OCI-LY1 (cell line): ENCODE measurements around the gene GRP.

Experiments used
- H2AFZ ChIP-seq: fragments of 200-600 bp; sonication (generic), shearing (Covaris generic); 2 replicates; pipeline ENCODE4 v1.6.0; 2014; ENCODE audit warnings: antibody characterized with exemption, mild to moderate bottlenecking, low read length
- H3F3A ChIP-seq: fragments of 200-600 bp; sonication (generic), shearing (Covaris generic); 2 replicates; pipeline ENCODE4 v1.6.0; 2014; ENCODE audit warnings: mild to moderate bottlenecking, antibody characterized with exemption, low read length, moderate library complexity; ENCODE audit not compliant: insufficient read depth
- H3K27ac ChIP-seq: fragments of 200-600 bp; sonication (generic); 2 replicates; pipeline ENCODE4 v1.5.1; 2014; ENCODE audit warnings: low read length, mixed run types, mild to moderate bottlenecking, low read depth; ENCODE audit not compliant: poor library complexity, severe bottlenecking
- H3K27me3 ChIP-seq: fragments of 200-600 bp; sonication (generic); 2 replicates; pipeline ENCODE4 v1.6.0; 2014; ENCODE audit warnings: antibody characterized with exemption, mild to moderate bottlenecking, low read length, moderate library complexity; ENCODE audit not compliant: insufficient read depth
- H3K36me3 ChIP-seq: fragments of 200-600 bp; sonication (generic); 2 replicates; pipeline ENCODE4 v1.6.1; 2014; ENCODE audit warnings: mild to moderate bottlenecking, antibody characterized with exemption, low read length, moderate library complexity, mixed read lengths; ENCODE audit not compliant: insufficient read depth
- H3K4me1 ChIP-seq: fragments of 200-600 bp; sonication (generic); 2 replicates; pipeline ENCODE4 v1.5.1; 2014; ENCODE audit warnings: mild to moderate bottlenecking, low read length, moderate library complexity; ENCODE audit not compliant: insufficient read depth, severe bottlenecking
- H3K4me2 ChIP-seq: fragments of 200-600 bp; sonication (generic), shearing (Covaris generic); 2 replicates; pipeline ENCODE4 v1.6.1; 2014; ENCODE audit warnings: low read length
- H3K4me3 ChIP-seq: fragments of 200-600 bp; sonication (generic); 2 replicates; pipeline ENCODE4 v1.5.1; 2014; ENCODE audit warnings: low read length, low read depth, mild to moderate bottlenecking, mixed read lengths; ENCODE audit not compliant: poor library complexity, severe bottlenecking
- H3K79me2 ChIP-seq: fragments of 200-600 bp; shearing (Covaris generic); 2 replicates; pipeline ENCODE4 v1.6.1; 2016; ENCODE audit warnings: mixed run types, low read length, mixed read lengths; ENCODE audit not compliant: insufficient read depth
- H3K9ac ChIP-seq: fragments of 200-600 bp; sonication (generic), shearing (Covaris generic); 2 replicates; pipeline ENCODE4 v1.6.1; 2014; ENCODE audit warnings: mild to moderate bottlenecking, low read length, mixed read lengths
- H3K9me2 ChIP-seq: fragments of 200-600 bp; sonication (generic), shearing (Covaris generic); 2 replicates; pipeline ENCODE4 v1.6.1; 2014; ENCODE audit warnings: low read depth, mild to moderate bottlenecking, low read length, mixed read lengths
- H3K9me3 ChIP-seq: fragments of 200-600 bp; shearing (Covaris generic); 2 replicates; pipeline ENCODE4 v1.6.1; 2014; ENCODE audit warnings: low read length, mixed read lengths
- H4K20me1 ChIP-seq: fragments of 200-600 bp; sonication (generic), shearing (Covaris generic); 2 replicates; pipeline ENCODE4 v1.6.0; 2016; ENCODE audit warnings: mild to moderate bottlenecking, low read length; ENCODE audit not compliant: insufficient read depth
- EZH2 ChIP-seq: fragments of 200-600 bp; sonication (generic), shearing (Covaris generic); IDR thresholded peaks from 2 replicates; pipeline ENCODE4 v1.8.0; 2017; ENCODE audit warnings: borderline replicate concordance, mixed run types, mild to moderate bottlenecking, antibody characterized with exemption, low read length, moderate library complexity, mixed read lengths
- TF ChIP-seq, protein P1 (sequence below): fragments of 200-600 bp; sonication (generic), shearing (Covaris generic); IDR thresholded peaks from 2 replicates; pipeline ENCODE4 v1.5.1; 2017; ENCODE audit warnings: mild to moderate bottlenecking, antibody characterized with exemption, low read length, moderate library complexity, mixed read lengths

The GRP gene

DNA sequence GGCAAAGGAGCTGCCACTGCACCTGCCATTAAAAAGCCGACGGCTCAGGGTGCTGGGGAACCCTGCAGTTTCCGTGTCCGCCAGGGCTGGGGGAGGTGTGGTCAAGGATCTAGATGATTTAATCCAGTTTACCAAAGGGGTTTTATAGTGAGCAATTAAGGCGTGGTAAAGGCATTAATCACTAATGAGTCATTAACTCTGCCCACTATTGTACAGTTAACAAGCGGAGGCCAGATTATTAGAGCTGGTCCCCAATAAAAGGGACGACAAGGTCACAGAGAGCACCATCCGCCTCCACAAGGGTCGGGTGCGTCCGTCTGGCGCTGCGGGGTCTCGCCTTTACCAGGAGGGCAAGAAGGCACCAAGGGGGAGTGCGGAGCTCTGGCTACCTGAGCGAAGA, 43.7 kb downstream of the GRP start:
- no peak overlapping the region for H3K27ac ChIP-seq
- H2AFZ ChIP-seq = no peak overlapping the region
- H4K20me1 ChIP-seq = no peaks in the 10 kb centered on the region
- no peak for TF ChIP-seq EZH2
- TF ChIP-seq, protein P1, sequence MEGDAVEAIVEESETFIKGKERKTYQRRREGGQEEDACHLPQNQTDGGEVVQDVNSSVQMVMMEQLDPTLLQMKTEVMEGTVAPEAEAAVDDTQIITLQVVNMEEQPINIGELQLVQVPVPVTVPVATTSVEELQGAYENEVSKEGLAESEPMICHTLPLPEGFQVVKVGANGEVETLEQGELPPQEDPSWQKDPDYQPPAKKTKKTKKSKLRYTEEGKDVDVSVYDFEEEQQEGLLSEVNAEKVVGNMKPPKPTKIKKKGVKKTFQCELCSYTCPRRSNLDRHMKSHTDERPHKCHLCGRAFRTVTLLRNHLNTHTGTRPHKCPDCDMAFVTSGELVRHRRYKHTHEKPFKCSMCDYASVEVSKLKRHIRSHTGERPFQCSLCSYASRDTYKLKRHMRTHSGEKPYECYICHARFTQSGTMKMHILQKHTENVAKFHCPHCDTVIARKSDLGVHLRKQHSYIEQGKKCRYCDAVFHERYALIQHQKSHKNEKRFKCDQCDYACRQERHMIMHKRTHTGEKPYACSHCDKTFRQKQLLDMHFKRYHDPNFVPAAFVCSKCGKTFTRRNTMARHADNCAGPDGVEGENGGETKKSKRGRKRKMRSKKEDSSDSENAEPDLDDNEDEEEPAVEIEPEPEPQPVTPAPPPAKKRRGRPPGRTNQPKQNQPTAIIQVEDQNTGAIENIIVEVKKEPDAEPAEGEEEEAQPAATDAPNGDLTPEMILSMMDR = no peak
- no peaks in the 10 kb centered on the region for H3K79me2 ChIP-seq
- H3K9ac ChIP-seq = no peak overlapping the region
- no peaks in the 10 kb centered on the region for H3F3A ChIP-seq
- H3K4me1 ChIP-seq = no peaks in the 10 kb centered on the region
- no peak overlapping the region for H3K4me3 ChIP-seq
- H3K9me2 ChIP-seq = no peaks in the 10 kb centered on the region
- H3K36me3 ChIP-seq = no peaks in the 10 kb centered on the region
- H3K27me3 ChIP-seq = 0 out of 2 replicates have a peak, but pooled peaks cover 3% of the 10 kb centered on the region
- H3K9me3 ChIP-seq = no peaks in the 10 kb centered on the region
- H3K4me2 ChIP-seq = no peak overlapping the region

DNA sequence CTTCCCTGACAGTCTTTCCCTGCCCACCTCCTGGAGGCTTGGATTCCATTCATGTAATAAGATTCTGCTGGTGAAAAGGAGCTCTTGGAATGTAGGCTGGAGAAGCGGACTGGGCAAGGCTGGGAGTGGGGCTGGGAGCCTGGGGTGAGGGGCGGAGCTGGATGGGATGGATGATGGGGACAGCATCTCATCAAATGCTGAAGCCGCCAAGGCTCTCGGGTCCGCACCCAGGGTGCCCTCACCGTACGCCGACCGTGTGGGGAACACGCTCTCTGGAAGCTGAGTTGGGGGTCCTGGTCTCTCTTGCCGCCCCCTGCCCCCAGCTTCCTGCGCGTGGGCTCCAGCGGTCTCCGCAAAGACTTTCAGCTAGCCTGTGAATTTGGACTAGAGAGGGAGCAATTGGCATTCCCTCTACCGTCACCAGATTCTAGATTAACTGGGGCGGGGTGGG, 44.2 kb downstream of the GRP start:
- Histone ChIP-seq H3K4me3 (no peak overlapping the region), H3K9ac (no peak overlapping the region), H3K27me3 (0 out of 2 replicates have a peak, but pooled peaks cover 3% of the 10 kb centered on the region), H2AFZ (no peak overlapping the region), H3F3A (no peaks in the 10 kb centered on the region), H3K4me2 (no peak overlapping the region), H3K36me3 (no peaks in the 10 kb centered on the region), H3K4me1 (no peaks in the 10 kb centered on the region), H3K79me2 (no peaks in the 10 kb centered on the region), H3K27ac (no peak overlapping the region), H3K9me2 (no peaks in the 10 kb centered on the region), H4K20me1 (no peaks in the 10 kb centered on the region), H3K9me3 (no peaks in the 10 kb centered on the region)
- no peak for TF ChIP-seq EZH2
- TF ChIP-seq, protein P1 = no peak

DNA sequence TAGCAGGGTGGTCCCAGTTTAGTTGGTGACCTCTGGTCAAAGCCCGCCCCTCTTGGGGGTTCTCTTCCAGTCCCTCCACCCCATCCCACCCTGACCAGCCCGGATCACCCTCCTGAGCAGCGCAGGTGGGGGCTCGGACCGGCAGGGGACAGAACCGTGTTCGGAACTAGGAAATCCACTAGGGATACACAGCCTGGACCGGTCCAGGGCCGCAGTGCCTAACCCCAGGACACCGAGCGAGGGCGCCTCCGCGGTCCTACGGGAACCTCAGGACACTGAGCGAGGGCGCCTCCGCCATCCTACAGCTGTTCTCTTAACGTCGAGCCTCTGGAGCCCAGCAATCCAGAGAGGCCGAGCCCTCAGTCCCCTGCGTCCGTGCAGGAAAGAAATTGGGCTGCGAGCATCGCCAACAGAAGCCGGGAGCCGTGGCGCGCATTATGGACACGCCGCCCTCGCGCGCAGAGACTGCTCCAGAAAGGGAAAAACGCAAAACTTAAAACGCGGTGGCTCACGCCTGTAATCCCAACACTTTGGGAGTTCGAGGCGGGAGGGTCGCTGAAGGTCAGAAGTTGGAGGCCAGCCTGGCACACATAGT, 44.8 kb downstream of the GRP start:
- no peaks in the 10 kb centered on the region for H3K36me3 ChIP-seq
- no peaks in the 10 kb centered on the region for H3F3A ChIP-seq
- H4K20me1 ChIP-seq = no peaks in the 10 kb centered on the region
- H3K4me1 ChIP-seq = peaks cover 5% of the 10 kb centered on the region
- H3K9me3 ChIP-seq = no peaks in the 10 kb centered on the region
- peak overlapping the region; percentile 49 for H3K4me3 ChIP-seq
- H3K9ac ChIP-seq = no peak overlapping the region
- H3K4me2 ChIP-seq = peak overlapping the region; percentile 30; the same call in 1 of the 2 replicates
- no peak overlapping the region for H3K27ac ChIP-seq
- 0 out of 2 replicates have a peak, but pooled peaks cover 3% of the 10 kb centered on the region for H3K27me3 ChIP-seq
- TF ChIP-seq EZH2 = no peak
- H2AFZ ChIP-seq = no peak overlapping the region
- no peaks in the 10 kb centered on the region for H3K79me2 ChIP-seq
- H3K9me2 ChIP-seq = no peaks in the 10 kb centered on the region
